HG02678 (cell line): ENCODE results near the gene ZNF585A.

Experiments
- ATAC-seq: cut with Tn5 transposase; IDR thresholded peaks from one replicate; pipeline ENCODE4 v1.9.1; 2021; ENCODE audit warnings: mild to moderate bottlenecking, moderate library complexity; ENCODE audit not compliant: unreplicated experiment

ZNF585A gene

DNA sequence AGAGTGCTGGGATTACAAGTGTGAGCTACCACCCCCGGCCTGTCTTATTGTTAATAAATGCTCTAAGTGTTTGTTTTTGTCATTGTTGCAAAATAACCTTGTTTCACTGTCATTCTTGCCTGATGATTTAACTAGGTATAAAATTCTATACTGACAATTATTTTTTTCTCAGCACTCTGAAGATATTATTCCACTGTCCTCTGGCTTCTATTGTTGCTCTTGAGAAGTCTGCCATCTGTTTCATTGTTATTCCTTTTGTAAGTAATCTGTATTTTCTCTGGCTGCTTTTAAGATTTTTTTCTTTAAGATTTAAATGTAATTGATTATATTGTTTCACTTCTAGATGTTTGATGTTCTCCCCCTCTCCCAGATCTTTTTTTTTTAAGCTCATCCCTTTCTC lies 76.6 kb downstream of the ZNF585A start:
- no peak for ATAC-seq
